DMS79 treated with DMSO at 0.1 percent for 48 hours (cell line): ENCODE results near the gene ID4.

Experiments used
- DNase-seq: peaks from one replicate; lab custom pipeline; 2025; lab: John Stamatoyannopoulos, UW

ID4 gene

GRCh38 chr6:19857703-19858102 lies 20.5 kb downstream of the ID4 start:
- DNase-seq, result no peak

- peak; percentile 64 for DNase-seq
Observed at GRCh38 chr6:19860235-19860877, 23.2 kb downstream of the ID4 start.

GRCh38 chr6:19864285-19864684 lies 27.1 kb downstream of the ID4 start:
- DNase-seq, result no peak

- peak; percentile 51 for DNase-seq
Observed at GRCh38 chr6:19865178-19865577, 28.0 kb downstream of the ID4 start.

- peak; percentile 54 for DNase-seq
Observed at GRCh38 chr6:19866173-19866984, 29.2 kb downstream of the ID4 start.

GRCh38 chr6:19866985-19867627 lies 29.9 kb downstream of the ID4 start:
- DNase-seq, result peak; percentile 71

- no peak for DNase-seq
Observed at GRCh38 chr6:19869464-19869863, 32.3 kb downstream of the ID4 start.

GRCh38 chr6:19870322-19870721 lies 33.2 kb downstream of the ID4 start:
- no peak for DNase-seq

GRCh38 chr6:19873031-19873430 lies 35.9 kb downstream of the ID4 start:
- DNase-seq, result no peak

- no peak for DNase-seq
Observed at GRCh38 chr6:19876672-19877071, 39.5 kb downstream of the ID4 start.

GRCh38 chr6:19879663-19880062 lies 42.5 kb downstream of the ID4 start:
- DNase-seq, result peak; percentile 99

- DNase-seq, result peak; percentile 90
Observed at GRCh38 chr6:19880066-19880465, 42.9 kb downstream of the ID4 start.

GRCh38 chr6:19891451-19891850 lies 54.3 kb downstream of the ID4 start:
- no peak for DNase-seq
